HCT116 (cell line): ENCODE data around the gene SH3YL1. TPM values are rescaled to one million over a fixed set of nuclear protein-coding genes. Genes with fewer than 3 reads are reported as not detected.

ENCODE experiments used
- ATAC-seq: fragments of 200-7000 bp; cut with Tn5 transposase; 2 replicates; pipeline ENCODE4 v1.9.1; 2020; ENCODE audit warnings: mild to moderate bottlenecking, moderate library complexity
- BruUV-seq: library from RNA; stranded (reverse); fragments of 400-500 nt; replicated peaks from 2 replicates; lab custom pipeline; 2021; lab: Mats Ljungman, UMichigan
- CTCF ChIA-PET: fragments of 300-600 bp; sonication (Branson Sonifier 250); formaldehyde crosslinking; loops from one replicate; lab custom pipeline; 2021; ENCODE audit warnings: antibody characterized with exemption; lab: Charles Lee
- POLR2A ChIA-PET: fragments of 300-600, 350-600 bp; sonication (Branson Sonifier 250); formaldehyde crosslinking; loops from one replicate; lab custom pipeline; 2021; ENCODE audit warnings: antibody characterized with exemption; lab: Charles Lee
- RAD21 ChIA-PET, 2 experiments: fragments of 300-600 bp; sonication (Branson Sonifier 250); formaldehyde crosslinking; loops; one replicate each; lab custom pipeline; 2023; ENCODE audit warnings: low total read pairs in 2 of 2; ENCODE audit not compliant: uncharacterized antibody in 2 of 2, unreplicated experiment in 2 of 2, low non-redundant PET in 1 of 2; lab: Charles Lee
- DNase-seq: peaks from one replicate; pipeline ENCODE4 v3.0.0-alpha.2; 2010; ENCODE audit warnings: low read depth, low spot score
- H2AFZ ChIP-seq: fragments of 200-600 bp; shearing (Covaris generic), sonication (generic); 2 replicates; pipeline ENCODE4 v1.6.1; 2017; ENCODE audit warnings: low read depth, mixed run types, mixed read lengths, antibody characterized with exemption, low read length; ENCODE audit not compliant: poor library complexity, severe bottlenecking
- H3K27ac ChIP-seq: 2 replicates; pipeline ENCODE4 v1.5.1; 2012; ENCODE audit warnings: low read depth, low read length
- H3K27me3 ChIP-seq: fragments of 200-600 bp; sonication (generic); 2 replicates; pipeline ENCODE4 v1.6.1; 2016; ENCODE audit warnings: mixed run types, low read length, mixed read lengths; ENCODE audit not compliant: insufficient read depth
- H3K36me3 ChIP-seq, 2 experiments: fragments of 200-500 bp in 1 of 2; fragments of 200-600 bp in 1 of 2; sonication (Bioruptor generic) in 1 of 2; sonication (generic) in 1 of 2; 2 replicates each; pipeline versions ENCODE4 v1.5.1 to v1.6.1; 2014 to 2016; ENCODE audit warnings: low read length in 2 of 2, inconsistent platforms in 1 of 2, mixed read lengths in 1 of 2, mixed run types in 1 of 2; ENCODE audit not compliant: insufficient read depth in 2 of 2, control insufficient read depth in 1 of 2
- H3K4me1 ChIP-seq, 2 experiments: fragments of 200-600 bp in 1 of 2; sonication (generic) in 1 of 2; 2 replicates each; pipeline versions ENCODE4 v1.5.1 to v1.6.1; 2012 to 2017; ENCODE audit warnings: low read length in 2 of 2, inconsistent platforms in 1 of 2, mild to moderate bottlenecking in 1 of 2, mixed read lengths in 1 of 2, mixed run types in 1 of 2, moderate library complexity in 1 of 2; ENCODE audit not compliant: insufficient read depth in 2 of 2, control insufficient read depth in 1 of 2
- H3K4me2 ChIP-seq: fragments of 200-600 bp; sonication (generic); 2 replicates; pipeline ENCODE4 v1.6.1; 2017; ENCODE audit warnings: mixed run types, low read length, mixed read lengths
- H3K4me3 ChIP-seq, 2 experiments: fragments of 200-600 bp in 1 of 2; sonication (generic) in 1 of 2; replicated peaks in 1 of 2; 2 replicates each; pipeline ENCODE4 v1.5.1; 2011 to 2016; ENCODE audit warnings: low read length in 2 of 2, control low read depth in 1 of 2, low read depth in 1 of 2, mild to moderate bottlenecking in 1 of 2, mixed read lengths in 1 of 2, mixed run types in 1 of 2
- H3K79me2 ChIP-seq: fragments of 200-600 bp; sonication (generic); 2 replicates; pipeline ENCODE4 v1.6.1; 2017; ENCODE audit warnings: mild to moderate bottlenecking, mixed run types, low read length, moderate library complexity, mixed read lengths; ENCODE audit not compliant: insufficient read depth
- H3K9ac ChIP-seq: fragments of 200-600 bp; sonication (generic); 2 replicates; pipeline ENCODE4 v1.6.1; 2016; ENCODE audit warnings: low read length, mixed read lengths
- H3K9me2 ChIP-seq: fragments of 200-600 bp; sonication (generic), shearing (Covaris generic); 2 replicates; pipeline ENCODE4 v1.6.1; 2017; ENCODE audit warnings: mixed run types, mild to moderate bottlenecking, moderate library complexity; ENCODE audit not compliant: insufficient read depth
- H3K9me3 ChIP-seq, 2 experiments: fragments of 200-500 bp in 1 of 2; fragments of 200-600 bp in 1 of 2; sonication (Bioruptor generic) in 1 of 2; sonication (generic) in 1 of 2; 2 replicates each; pipeline ENCODE4 v1.6.1; 2014 to 2017; ENCODE audit warnings: low read length in 2 of 2, mixed read lengths in 2 of 2, inconsistent platforms in 1 of 2, low read depth in 1 of 2, mild to moderate bottlenecking in 1 of 2, mixed run types in 1 of 2, moderate library complexity in 1 of 2; ENCODE audit not compliant: control insufficient read depth in 1 of 2, insufficient read depth in 1 of 2
- H4K20me1 ChIP-seq: fragments of 200-600 bp; sonication (generic), shearing (Covaris generic); 2 replicates; pipeline ENCODE4 v1.6.1; 2017; ENCODE audit warnings: mixed run types, mild to moderate bottlenecking, moderate library complexity; ENCODE audit not compliant: insufficient read depth
- EZH2 ChIP-seq: fragments of 200-600 bp; sonication (generic); IDR thresholded peaks from 2 replicates; pipeline ENCODE4 v1.6.1; 2017; ENCODE audit warnings: antibody characterized with exemption, mixed run types
- EZH2phosphoT487 ChIP-seq: fragments of 200-600 bp; IDR thresholded peaks from 2 replicates; pipeline ENCODE4 v1.6.1; 2018; ENCODE audit warnings: antibody characterized with exemption, borderline replicate concordance
- JUND ChIP-seq: IDR thresholded peaks from 2 replicates; pipeline ENCODE4 v1.6.1; 2012
- POLR2A ChIP-seq: IDR thresholded peaks from 2 replicates; pipeline ENCODE4 v1.7.0; 2011; ENCODE audit warnings: borderline replicate concordance; ENCODE audit not compliant: insufficient read depth, insufficient read length; ENCODE audit errors: extremely low read depth
- RAD21 ChIP-seq: IDR thresholded peaks from 2 replicates; pipeline ENCODE4 v1.6.1; 2012; ENCODE audit warnings: low read depth, mild to moderate bottlenecking
- SIN3A ChIP-seq: IDR thresholded peaks from 2 replicates; pipeline ENCODE4 v1.6.1; 2012; ENCODE audit warnings: low read depth
- SRF ChIP-seq: IDR thresholded peaks from 2 replicates; pipeline ENCODE4 v1.6.1; 2012; ENCODE audit warnings: low read depth
- TCF7L2 ChIP-seq: IDR thresholded peaks from 2 replicates; pipeline ENCODE4 v1.7.0; 2011; ENCODE audit warnings: borderline replicate concordance, inconsistent platforms; ENCODE audit not compliant: insufficient read depth, insufficient read length; ENCODE audit errors: extremely low read depth
- ZFX ChIP-seq: fragments of 450-650 bp; IDR thresholded peaks from 2 replicates; pipeline ENCODE4 v1.6.1; 2017
- intact Hi-C: fragments of 100-400 bp; cut with micrococcal nuclease; formaldehyde crosslinking; loops from 2 replicates; pipeline ENCODE4 v1.10.0; 2022
- total RNA-seq: library from RNA; stranded (reverse); gene quantifications from one replicate; pipeline ENCODE4 v1.2.1, GENCODE V29; 2021; ENCODE audit not compliant: unreplicated experiment
- TF ChIP-seq, protein P1 (sequence below): IDR thresholded peaks from 2 replicates; pipeline ENCODE4 v1.6.1; 2012; ENCODE audit warnings: low read depth
- TF ChIP-seq, protein P2 (sequence below), 3 experiments: fragments of 200-600 bp in 1 of 3; sonication (generic) in 1 of 3; IDR thresholded peaks in 2 of 3; conservative IDR thresholded peaks in 1 of 3; 2 replicates each; pipeline ENCODE4 v1.5.1; 2012 to 2017; ENCODE audit warnings: low read depth in 2 of 3, low read length in 2 of 3, antibody characterized with exemption in 1 of 3, borderline replicate concordance in 1 of 3, control low read depth in 1 of 3, mild to moderate bottlenecking in 1 of 3, mixed read lengths in 1 of 3, mixed run types in 1 of 3, moderate library complexity in 1 of 3; ENCODE audit not compliant: insufficient read depth in 1 of 3
- TF ChIP-seq, protein P3 (sequence below): IDR thresholded peaks from 2 replicates; pipeline ENCODE4 v1.6.1; 2012
- TF ChIP-seq, protein P4 (sequence below): IDR thresholded peaks from 2 replicates; pipeline ENCODE4 v1.6.1; 2012

The SH3YL1 gene
- total RNA-seq, 1 experiment from 2014 or later: 32.8 TPM

GRCh38 chr2:252001-252602 lies 11.7 kb downstream of the SH3YL1 start:
- no TSS peak for BruUV-seq
- no peak for DNase-seq

More at GRCh38 chr2:252001-252602, 11.7 kb downstream of the SH3YL1 start:
- intact Hi-C loops: no loop called here
- ChIA-PET RAD21 (no interaction called here), POLR2A (no interaction called here), CTCF (no interaction called here)
- Histone ChIP-seq H3K27ac (no peak overlapping the region), H4K20me1 (no peaks in the 10 kb centered on the region), H3K9ac (no peak overlapping the region), H3K4me1 (no peaks in the 10 kb centered on the region), H3K4me3 (no peak overlapping the region), H2AFZ (no peak overlapping the region), H3K79me2 (no peaks in the 10 kb centered on the region), H3K9me3 (0 out of 4 replicates have a peak, but pooled peaks cover 0 to 2% of the 10 kb centered on the region in 2 experiments), H3K27me3 (no peaks in the 10 kb centered on the region), H3K4me2 (no peak overlapping the region), H3K9me2 (no peaks in the 10 kb centered on the region), H3K36me3 (no peaks in the 10 kb centered on the region)
- TF ChIP-seq ZFX: no peak
- no peak for TF ChIP-seq EZH2
- TF ChIP-seq, protein P1, sequence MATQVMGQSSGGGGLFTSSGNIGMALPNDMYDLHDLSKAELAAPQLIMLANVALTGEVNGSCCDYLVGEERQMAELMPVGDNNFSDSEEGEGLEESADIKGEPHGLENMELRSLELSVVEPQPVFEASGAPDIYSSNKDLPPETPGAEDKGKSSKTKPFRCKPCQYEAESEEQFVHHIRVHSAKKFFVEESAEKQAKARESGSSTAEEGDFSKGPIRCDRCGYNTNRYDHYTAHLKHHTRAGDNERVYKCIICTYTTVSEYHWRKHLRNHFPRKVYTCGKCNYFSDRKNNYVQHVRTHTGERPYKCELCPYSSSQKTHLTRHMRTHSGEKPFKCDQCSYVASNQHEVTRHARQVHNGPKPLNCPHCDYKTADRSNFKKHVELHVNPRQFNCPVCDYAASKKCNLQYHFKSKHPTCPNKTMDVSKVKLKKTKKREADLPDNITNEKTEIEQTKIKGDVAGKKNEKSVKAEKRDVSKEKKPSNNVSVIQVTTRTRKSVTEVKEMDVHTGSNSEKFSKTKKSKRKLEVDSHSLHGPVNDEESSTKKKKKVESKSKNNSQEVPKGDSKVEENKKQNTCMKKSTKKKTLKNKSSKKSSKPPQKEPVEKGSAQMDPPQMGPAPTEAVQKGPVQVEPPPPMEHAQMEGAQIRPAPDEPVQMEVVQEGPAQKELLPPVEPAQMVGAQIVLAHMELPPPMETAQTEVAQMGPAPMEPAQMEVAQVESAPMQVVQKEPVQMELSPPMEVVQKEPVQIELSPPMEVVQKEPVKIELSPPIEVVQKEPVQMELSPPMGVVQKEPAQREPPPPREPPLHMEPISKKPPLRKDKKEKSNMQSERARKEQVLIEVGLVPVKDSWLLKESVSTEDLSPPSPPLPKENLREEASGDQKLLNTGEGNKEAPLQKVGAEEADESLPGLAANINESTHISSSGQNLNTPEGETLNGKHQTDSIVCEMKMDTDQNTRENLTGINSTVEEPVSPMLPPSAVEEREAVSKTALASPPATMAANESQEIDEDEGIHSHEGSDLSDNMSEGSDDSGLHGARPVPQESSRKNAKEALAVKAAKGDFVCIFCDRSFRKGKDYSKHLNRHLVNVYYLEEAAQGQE: no peak
- TF ChIP-seq POLR2A: no peak
- no peak for TF ChIP-seq JUND
- TF ChIP-seq EZH2phosphoT487: no peak
- no peak for TF ChIP-seq RAD21
- no peak for TF ChIP-seq SRF
- TF ChIP-seq, protein P2, sequence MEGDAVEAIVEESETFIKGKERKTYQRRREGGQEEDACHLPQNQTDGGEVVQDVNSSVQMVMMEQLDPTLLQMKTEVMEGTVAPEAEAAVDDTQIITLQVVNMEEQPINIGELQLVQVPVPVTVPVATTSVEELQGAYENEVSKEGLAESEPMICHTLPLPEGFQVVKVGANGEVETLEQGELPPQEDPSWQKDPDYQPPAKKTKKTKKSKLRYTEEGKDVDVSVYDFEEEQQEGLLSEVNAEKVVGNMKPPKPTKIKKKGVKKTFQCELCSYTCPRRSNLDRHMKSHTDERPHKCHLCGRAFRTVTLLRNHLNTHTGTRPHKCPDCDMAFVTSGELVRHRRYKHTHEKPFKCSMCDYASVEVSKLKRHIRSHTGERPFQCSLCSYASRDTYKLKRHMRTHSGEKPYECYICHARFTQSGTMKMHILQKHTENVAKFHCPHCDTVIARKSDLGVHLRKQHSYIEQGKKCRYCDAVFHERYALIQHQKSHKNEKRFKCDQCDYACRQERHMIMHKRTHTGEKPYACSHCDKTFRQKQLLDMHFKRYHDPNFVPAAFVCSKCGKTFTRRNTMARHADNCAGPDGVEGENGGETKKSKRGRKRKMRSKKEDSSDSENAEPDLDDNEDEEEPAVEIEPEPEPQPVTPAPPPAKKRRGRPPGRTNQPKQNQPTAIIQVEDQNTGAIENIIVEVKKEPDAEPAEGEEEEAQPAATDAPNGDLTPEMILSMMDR (IDR thresholded peaks at IDR 0.05 in 2 of 3, conservative IDR thresholded peaks at IDR 0.05 in 1 of 3; ENCODE audit: borderline replicate concordance in 1 of 3, insufficient read depth in 1 of 3, low read depth in 2 of 3, low read length in 2 of 3): no peak
- TF ChIP-seq SIN3A: no peak
- TF ChIP-seq TCF7L2: no peak
- TF ChIP-seq, protein P3, sequence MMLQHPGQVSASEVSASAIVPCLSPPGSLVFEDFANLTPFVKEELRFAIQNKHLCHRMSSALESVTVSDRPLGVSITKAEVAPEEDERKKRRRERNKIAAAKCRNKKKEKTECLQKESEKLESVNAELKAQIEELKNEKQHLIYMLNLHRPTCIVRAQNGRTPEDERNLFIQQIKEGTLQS: no peak
- TF ChIP-seq, protein P4, sequence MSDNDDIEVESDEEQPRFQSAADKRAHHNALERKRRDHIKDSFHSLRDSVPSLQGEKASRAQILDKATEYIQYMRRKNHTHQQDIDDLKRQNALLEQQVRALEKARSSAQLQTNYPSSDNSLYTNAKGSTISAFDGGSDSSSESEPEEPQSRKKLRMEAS: no peak
- no peak for ATAC-seq
